H1 (cell line): ENCODE results near the gene AVP. TPM values are rescaled to one million over a fixed set of nuclear protein-coding genes. Genes with fewer than 3 reads are reported as not detected.

Source experiments
- ASH2L ChIP-seq: fragments of 200-600, 300-600 bp; sonication (generic); IDR thresholded peaks from one replicate; pipeline ENCODE4 v1.7.1; 2017; ENCODE audit warnings: low read length
- CBX8 ChIP-seq: fragments of 300-800, 300-1000 bp; sonication (generic); IDR thresholded peaks from 2 replicates; pipeline ENCODE4 v1.7.1; 2016; ENCODE audit warnings: low read depth, low read length, borderline replicate concordance
- JUN ChIP-seq: IDR thresholded peaks from 2 replicates; pipeline ENCODE4 v1.6.1; 2011; ENCODE audit warnings: low read depth, mild to moderate bottlenecking, improper control_type of control experiment, low read length
- KDM4A ChIP-seq: IDR thresholded peaks from one replicate; pipeline ENCODE4 v1.7.1; 2012; ENCODE audit warnings: low read depth, mild to moderate bottlenecking, moderate library complexity, low read length, inconsistent platforms; ENCODE audit not compliant: severe bottlenecking
- POU5F1 ChIP-seq: IDR thresholded peaks from 2 replicates; pipeline ENCODE4 v1.6.1; 2011; ENCODE audit warnings: low read depth, mild to moderate bottlenecking, low read length, moderate library complexity
- RFX5 ChIP-seq: IDR thresholded peaks from 2 replicates; pipeline ENCODE4 v1.6.1; 2011; ENCODE audit warnings: low read depth, low read length, improper control_type of control experiment, borderline replicate concordance
- RNF2 ChIP-seq: fragments of 200-900, 300-1000 bp; sonication (generic); IDR thresholded peaks from 2 replicates; pipeline ENCODE4 v1.7.1; 2016; ENCODE audit warnings: borderline replicate concordance, low read depth, mild to moderate bottlenecking, antibody characterized with exemption, low read length; ENCODE audit not compliant: poor library complexity, severe bottlenecking; ENCODE audit errors: missing control alignments
- SP2 ChIP-seq: IDR thresholded peaks from 2 replicates; pipeline ENCODE4 v1.6.1; 2012; ENCODE audit warnings: mild to moderate bottlenecking, low read length, inconsistent platforms
- polyA plus RNA-seq, 7 experiments: library from polyadenylated mRNA; depleted of rRNA in 3 of 7; stranded (reverse) in 5 of 7; unstranded in 2 of 7; fragments of >200 nt in 5 of 7; fragments of 200-250 nt in 2 of 7; gene quantifications; 1 replicate in 5 of 7; 2 replicates in 1 of 7; 4 replicates in 1 of 7; pipeline versions ENCODE4 v1.2.1 to v1.2.3, GENCODE V29; 2011 to 2013; ENCODE audit warnings: missing spikeins in 2 of 7, mixed read lengths in 2 of 7
- total RNA-seq: library from RNA; stranded (reverse); fragmentation: NEBNext Ultra II Directional; extraction: Animal tissue kit (Norgen Biotek cat#: 25700); gene quantifications from 2 replicates; pipeline ENCODE4 v1.2.1, GENCODE V29; 2021
- TF ChIP-seq, protein P1 (sequence below): fragments of 300-600 bp; sonication (generic); IDR thresholded peaks from 2 replicates; pipeline ENCODE4 v1.7.1; 2012; ENCODE audit warnings: low read length, moderate library complexity, mild to moderate bottlenecking, inconsistent platforms; ENCODE audit not compliant: insufficient replicate concordance

The AVP gene
- total and polyA plus RNA-seq, 2 of the 8 experiments (the other 6 are each of a cell fraction or from before 2014, with no cell fraction given), result 0.18 TPM; not detected in 1

DNA sequence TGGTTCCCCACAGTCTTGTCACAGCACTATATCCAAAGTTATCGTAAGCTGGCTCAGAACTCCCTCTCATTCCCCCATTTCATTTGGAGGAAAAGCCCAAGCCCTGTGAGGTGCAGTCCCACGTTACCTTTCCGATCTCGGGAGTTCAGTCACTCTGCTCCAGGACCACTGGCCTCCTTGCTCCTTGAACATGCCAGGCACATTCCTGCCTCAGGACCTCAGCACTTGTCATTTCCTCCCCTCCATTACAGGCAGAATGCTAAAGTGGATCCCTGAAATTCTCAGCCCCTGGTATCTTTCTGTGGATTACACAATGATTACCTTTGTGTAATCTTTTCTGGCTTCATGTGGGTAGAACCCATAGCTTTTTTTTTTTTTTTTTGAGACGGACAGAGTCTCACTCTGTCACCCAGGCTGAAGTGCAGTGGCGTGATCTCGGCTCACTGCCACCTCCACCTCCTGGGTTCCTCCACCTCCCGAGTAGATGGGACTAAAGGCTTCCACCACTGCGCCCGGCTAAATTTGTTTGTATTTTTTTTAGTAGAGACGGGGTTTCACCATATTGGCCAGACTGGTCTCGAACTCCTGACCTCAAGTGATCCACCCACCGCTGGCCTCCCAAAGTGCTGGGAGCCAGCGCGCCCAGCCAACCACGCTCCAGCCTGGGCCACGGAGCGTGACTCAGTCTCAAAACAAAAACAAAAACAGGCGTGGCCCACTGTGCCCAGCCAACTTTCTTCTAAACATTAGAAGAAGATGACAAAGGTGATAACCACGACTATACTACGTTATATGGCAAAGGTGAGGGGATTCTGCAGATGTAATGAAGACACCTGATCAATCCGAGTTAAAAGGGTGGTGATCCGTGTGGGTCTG, 17.1 kb downstream of the AVP start (continued):
- TF ChIP-seq, protein P1, sequence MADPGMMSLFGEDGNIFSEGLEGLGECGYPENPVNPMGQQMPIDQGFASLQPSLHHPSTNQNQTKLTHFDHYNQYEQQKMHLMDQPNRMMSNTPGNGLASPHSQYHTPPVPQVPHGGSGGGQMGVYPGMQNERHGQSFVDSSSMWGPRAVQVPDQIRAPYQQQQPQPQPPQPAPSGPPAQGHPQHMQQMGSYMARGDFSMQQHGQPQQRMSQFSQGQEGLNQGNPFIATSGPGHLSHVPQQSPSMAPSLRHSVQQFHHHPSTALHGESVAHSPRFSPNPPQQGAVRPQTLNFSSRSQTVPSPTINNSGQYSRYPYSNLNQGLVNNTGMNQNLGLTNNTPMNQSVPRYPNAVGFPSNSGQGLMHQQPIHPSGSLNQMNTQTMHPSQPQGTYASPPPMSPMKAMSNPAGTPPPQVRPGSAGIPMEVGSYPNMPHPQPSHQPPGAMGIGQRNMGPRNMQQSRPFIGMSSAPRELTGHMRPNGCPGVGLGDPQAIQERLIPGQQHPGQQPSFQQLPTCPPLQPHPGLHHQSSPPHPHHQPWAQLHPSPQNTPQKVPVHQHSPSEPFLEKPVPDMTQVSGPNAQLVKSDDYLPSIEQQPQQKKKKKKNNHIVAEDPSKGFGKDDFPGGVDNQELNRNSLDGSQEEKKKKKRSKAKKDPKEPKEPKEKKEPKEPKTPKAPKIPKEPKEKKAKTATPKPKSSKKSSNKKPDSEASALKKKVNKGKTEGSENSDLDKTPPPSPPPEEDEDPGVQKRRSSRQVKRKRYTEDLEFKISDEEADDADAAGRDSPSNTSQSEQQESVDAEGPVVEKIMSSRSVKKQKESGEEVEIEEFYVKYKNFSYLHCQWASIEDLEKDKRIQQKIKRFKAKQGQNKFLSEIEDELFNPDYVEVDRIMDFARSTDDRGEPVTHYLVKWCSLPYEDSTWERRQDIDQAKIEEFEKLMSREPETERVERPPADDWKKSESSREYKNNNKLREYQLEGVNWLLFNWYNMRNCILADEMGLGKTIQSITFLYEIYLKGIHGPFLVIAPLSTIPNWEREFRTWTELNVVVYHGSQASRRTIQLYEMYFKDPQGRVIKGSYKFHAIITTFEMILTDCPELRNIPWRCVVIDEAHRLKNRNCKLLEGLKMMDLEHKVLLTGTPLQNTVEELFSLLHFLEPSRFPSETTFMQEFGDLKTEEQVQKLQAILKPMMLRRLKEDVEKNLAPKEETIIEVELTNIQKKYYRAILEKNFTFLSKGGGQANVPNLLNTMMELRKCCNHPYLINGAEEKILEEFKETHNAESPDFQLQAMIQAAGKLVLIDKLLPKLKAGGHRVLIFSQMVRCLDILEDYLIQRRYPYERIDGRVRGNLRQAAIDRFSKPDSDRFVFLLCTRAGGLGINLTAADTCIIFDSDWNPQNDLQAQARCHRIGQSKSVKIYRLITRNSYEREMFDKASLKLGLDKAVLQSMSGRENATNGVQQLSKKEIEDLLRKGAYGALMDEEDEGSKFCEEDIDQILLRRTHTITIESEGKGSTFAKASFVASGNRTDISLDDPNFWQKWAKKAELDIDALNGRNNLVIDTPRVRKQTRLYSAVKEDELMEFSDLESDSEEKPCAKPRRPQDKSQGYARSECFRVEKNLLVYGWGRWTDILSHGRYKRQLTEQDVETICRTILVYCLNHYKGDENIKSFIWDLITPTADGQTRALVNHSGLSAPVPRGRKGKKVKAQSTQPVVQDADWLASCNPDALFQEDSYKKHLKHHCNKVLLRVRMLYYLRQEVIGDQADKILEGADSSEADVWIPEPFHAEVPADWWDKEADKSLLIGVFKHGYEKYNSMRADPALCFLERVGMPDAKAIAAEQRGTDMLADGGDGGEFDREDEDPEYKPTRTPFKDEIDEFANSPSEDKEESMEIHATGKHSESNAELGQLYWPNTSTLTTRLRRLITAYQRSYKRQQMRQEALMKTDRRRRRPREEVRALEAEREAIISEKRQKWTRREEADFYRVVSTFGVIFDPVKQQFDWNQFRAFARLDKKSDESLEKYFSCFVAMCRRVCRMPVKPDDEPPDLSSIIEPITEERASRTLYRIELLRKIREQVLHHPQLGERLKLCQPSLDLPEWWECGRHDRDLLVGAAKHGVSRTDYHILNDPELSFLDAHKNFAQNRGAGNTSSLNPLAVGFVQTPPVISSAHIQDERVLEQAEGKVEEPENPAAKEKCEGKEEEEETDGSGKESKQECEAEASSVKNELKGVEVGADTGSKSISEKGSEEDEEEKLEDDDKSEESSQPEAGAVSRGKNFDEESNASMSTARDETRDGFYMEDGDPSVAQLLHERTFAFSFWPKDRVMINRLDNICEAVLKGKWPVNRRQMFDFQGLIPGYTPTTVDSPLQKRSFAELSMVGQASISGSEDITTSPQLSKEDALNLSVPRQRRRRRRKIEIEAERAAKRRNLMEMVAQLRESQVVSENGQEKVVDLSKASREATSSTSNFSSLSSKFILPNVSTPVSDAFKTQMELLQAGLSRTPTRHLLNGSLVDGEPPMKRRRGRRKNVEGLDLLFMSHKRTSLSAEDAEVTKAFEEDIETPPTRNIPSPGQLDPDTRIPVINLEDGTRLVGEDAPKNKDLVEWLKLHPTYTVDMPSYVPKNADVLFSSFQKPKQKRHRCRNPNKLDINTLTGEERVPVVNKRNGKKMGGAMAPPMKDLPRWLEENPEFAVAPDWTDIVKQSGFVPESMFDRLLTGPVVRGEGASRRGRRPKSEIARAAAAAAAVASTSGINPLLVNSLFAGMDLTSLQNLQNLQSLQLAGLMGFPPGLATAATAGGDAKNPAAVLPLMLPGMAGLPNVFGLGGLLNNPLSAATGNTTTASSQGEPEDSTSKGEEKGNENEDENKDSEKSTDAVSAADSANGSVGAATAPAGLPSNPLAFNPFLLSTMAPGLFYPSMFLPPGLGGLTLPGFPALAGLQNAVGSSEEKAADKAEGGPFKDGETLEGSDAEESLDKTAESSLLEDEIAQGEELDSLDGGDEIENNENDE, result no peak
- TF ChIP-seq ASH2L, result no peak
- no peak for TF ChIP-seq POU5F1
- TF ChIP-seq CBX8, result no peak
- no peak for TF ChIP-seq RFX5
- TF ChIP-seq KDM4A, result no peak
- TF ChIP-seq RNF2, result no peak
- no peak for TF ChIP-seq SP2
- TF ChIP-seq JUN, result no peak
